OCI-LY3 (cell line): ENCODE measurements around the gene AKNA.

Experiments used
- CTCF ChIP-seq: fragments of 200-600, 300-600 bp; sonication (generic); IDR thresholded peaks from 2 replicates; pipeline ENCODE4 v1.5.1; 2014; ENCODE audit warnings: antibody characterized with exemption, low read length, low read depth
- EZH2phosphoT487 ChIP-seq: fragments of 200-600 bp; shearing (Covaris generic); IDR thresholded peaks from 2 replicates; pipeline ENCODE4 v1.6.1; 2018; ENCODE audit warnings: antibody characterized with exemption, mixed run types, low read depth

DNA sequence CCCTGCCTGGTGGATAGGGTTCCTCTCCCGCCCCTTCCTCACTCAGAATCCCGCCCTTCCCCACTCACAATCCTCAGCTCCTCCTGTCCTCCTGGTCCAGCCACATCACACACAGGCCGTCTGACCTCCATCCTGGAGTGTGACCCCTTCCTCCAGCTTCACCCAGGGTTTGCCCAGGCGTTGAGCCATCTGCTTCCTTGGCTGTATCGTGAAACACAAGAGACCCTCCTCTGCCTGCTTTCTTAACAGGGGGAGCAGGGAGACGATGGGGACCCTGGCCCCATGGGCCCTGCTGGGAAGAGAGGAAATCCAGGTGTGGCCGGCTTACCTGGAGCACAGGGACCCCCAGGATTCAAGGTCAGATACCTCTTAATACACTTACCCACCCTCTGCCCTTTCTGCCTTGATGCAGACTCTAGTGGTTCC, 97.2 kb downstream of the AKNA start:
- TF ChIP-seq CTCF, result no peak
- no peak for TF ChIP-seq EZH2phosphoT487
